Jurkat, Clone E6-1 (cell line): Measurements from ENCODE around the gene AP2A2.

Experiments
- DNase-seq: peaks from one replicate; pipeline ENCODE4 v3.0.0-alpha.2; 2011; ENCODE audit warnings: low read depth, low spot score
- H3K4me3 ChIP-seq: 2 replicates; pipeline ENCODE4 v1.5.1; 2011; ENCODE audit warnings: mild to moderate bottlenecking, low read length, control low read depth, moderate library complexity

AP2A2 gene

GRCh38 chr11:1030086-1030485 lies 104.4 kb downstream of the AP2A2 start:
- DNase-seq, result no peak
- H3K4me3 ChIP-seq, result no peak overlapping the region

GRCh38 chr11:1030556-1030955 lies 104.9 kb downstream of the AP2A2 start:
- H3K4me3 ChIP-seq, result no peak overlapping the region
- DNase-seq, result no peak

DNA sequence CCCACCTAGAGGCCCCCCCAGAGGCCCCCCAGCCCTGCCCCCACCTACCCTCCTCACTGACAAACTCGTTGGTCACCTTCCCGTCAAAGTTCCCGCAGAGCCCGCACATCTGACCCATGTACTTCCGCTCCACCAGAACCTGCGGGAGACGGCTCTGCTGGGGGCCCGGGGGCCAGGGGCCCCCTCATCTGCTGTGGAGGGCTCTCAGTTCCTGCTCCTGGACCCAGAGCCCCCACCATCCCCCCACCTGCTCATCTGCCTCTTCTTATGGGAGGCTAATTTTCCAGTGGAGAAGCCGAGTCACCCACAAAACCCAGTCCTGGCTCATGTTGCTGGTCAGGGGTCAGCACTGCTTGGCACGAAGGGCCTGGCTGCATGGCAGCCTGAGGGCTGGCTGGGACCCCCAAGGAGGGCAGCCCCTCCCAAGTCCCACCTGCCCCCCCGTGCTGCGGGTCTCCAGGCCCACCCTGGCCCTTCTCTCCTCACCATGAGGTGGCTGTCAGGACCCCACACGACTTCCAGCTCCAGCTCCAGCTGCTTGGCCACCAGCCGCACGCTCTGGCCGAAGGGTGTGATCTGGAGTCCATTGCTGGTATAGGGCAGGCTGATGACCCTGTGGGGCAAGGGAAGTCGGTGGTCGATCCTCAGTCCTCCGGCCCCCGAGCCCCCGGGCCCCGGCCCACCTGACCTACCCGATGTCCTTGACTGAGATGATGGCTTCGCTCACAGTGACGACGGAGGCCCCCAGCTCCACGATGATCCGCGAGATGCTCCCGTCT lies 105.6 kb downstream of the AP2A2 start:
- no peak overlapping the region for H3K4me3 ChIP-seq
- no peak for DNase-seq

- DNase-seq, result no peak
- no peak overlapping the region for H3K4me3 ChIP-seq
Measured at GRCh38 chr11:1032310-1032891, 106.7 kb downstream of the AP2A2 start.

GRCh38 chr11:1033016-1033798 lies 107.5 kb downstream of the AP2A2 start:
- H3K4me3 ChIP-seq, result no peak overlapping the region
- DNase-seq, result no peak

DNA sequence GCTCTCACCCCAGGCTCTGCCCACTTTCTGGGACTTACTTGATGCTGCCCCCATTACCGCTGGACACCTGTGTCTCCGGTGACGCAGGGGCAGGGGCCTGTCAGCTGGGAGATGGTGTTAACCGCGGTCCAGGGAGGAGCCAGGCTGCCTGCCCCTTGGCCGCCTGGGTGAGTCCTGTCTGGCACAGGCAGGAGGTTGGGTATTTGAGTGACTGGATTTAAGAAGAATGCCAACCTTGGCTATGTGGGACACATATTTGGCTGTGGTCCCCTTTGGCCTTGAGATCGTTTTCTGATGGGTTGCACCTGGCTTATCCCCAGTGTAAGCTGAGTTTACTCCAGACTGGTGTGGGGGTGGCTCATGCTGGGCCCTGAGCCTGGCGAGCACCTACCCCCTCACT lies 108.3 kb downstream of the AP2A2 start:
- DNase-seq, result no peak
- no peak overlapping the region for H3K4me3 ChIP-seq

GRCh38 chr11:1034456-1035295 lies 109.0 kb downstream of the AP2A2 start:
- no peak for DNase-seq
- no peak overlapping the region for H3K4me3 ChIP-seq

DNA sequence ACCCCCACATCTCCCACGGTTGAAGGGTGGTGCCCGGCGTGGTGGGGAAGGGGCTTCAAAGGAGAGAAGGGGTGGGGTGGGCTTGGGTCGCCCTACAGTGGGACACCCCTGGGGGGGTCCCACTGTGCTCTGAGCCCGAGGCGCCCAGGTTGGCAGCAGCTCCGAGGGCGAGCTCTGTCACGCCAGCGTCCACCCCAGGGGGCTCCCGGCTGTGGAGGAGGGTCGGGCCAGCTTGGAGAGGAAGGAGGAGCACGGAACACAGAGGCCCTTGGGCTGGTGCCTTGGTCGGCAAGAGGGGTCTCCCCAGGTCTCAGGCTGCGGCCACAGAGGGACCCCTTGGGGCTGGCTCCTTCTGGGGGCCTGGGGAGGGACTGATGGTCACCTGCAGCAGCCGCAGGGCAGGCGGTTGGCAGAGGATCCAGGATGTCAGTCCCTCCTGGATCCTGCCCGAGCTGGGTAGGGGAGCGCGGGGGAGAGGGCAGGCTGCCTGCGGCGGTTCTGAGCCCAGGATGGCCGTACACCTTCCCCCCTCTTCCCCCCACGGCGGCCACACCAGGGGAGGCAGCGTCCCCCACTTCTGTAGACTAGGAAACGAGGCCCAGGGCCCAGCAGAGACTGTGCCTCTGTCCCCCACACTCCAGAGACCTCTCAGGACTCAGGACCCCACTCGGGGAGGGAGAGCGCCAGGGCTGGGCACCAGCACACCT lies 110.1 kb downstream of the AP2A2 start:
- DNase-seq, result no peak
- no peak overlapping the region for H3K4me3 ChIP-seq

- H3K4me3 ChIP-seq, result no peak within 1 kb of the TSS
- DNase-seq, result no peak
Measured at GRCh38 chr11:1036303-1036923, 110.7 kb downstream of the AP2A2 start, which contains the start of gene MUC6. Gene MUC6 (minus strand): TSS chr11:1036718. CDS start chr11:1036655, 63 bp downstream.

- no peak for DNase-seq
- no peak overlapping the region for H3K4me3 ChIP-seq
Measured at GRCh38 chr11:1036931-1037330, 111.3 kb downstream of the AP2A2 start.

- no peak for DNase-seq
- no peak overlapping the region for H3K4me3 ChIP-seq
Measured at GRCh38 chr11:1037506-1038055, 111.9 kb downstream of the AP2A2 start.

DNA sequence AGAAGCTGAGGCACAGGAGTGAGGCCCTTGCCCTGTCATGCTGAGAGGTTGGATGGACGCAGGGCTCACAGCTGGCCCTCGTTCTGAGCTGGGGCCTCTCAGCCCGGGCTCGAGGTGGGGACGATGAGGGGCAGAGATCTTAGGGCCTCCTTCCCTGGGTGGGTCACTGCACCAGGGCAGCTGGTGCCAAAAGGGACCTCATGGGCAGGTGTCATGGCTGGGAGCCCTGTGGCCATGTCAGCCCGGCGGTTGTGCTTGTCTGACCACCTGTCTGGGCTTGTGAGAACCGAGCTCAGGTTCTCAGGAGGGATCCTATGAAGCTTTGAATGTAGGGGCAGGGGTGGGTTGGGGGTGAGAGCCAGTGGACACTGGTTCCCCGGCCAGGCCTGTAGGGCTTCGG lies 112.7 kb downstream of the AP2A2 start:
- no peak for DNase-seq
- H3K4me3 ChIP-seq, result no peak overlapping the region

- DNase-seq, result no peak
- H3K4me3 ChIP-seq, result no peak overlapping the region
Measured at GRCh38 chr11:1038921-1039320, 113.3 kb downstream of the AP2A2 start.

DNA sequence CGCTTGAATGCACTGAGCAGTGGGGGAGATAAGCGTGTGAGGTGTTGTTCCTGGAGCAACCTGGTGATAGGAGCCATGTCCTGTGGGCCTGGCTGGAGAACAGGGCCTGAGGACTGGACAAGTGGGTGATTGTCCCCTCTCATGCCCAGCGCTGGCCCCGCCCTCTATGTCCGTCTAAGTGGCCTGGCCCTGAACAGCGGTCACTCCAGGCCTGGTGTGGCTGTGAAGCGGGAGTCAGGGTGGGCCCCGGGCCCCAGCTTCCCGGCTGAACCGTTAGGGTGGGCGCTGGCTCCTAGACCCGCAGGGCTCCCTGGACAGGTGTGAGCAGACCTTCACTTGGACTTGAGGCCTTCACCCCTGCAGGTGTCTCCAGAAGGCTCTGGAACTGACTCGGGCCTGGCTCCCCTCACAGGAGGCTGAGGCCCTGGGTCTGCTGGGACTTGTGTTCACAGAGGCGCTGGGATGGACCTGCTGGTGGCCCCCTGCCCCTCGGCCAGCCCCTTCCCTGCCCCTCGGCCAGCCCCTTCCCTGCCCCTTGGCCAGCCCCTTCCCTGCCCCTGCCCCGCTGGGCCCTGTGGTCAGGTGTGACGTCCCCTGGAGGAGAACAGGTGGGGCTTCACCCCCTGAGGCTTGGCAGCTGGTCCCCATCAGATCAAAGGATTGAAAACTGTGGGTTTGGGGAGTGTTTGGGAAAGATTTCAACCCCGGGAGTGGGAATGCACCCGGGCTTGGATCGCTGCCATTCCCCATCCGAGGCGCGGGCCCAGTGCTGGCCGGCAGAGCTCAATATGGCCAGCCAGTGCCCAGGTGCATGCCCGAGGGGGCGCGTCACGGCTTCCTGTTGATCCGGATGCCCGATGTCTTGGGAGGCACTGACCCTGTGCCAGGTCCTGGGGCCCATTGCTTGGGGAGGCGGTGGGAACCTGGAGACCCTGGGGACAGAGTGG lies 114.1 kb downstream of the AP2A2 start:
- no peak for DNase-seq
- no peak overlapping the region for H3K4me3 ChIP-seq

DNA sequence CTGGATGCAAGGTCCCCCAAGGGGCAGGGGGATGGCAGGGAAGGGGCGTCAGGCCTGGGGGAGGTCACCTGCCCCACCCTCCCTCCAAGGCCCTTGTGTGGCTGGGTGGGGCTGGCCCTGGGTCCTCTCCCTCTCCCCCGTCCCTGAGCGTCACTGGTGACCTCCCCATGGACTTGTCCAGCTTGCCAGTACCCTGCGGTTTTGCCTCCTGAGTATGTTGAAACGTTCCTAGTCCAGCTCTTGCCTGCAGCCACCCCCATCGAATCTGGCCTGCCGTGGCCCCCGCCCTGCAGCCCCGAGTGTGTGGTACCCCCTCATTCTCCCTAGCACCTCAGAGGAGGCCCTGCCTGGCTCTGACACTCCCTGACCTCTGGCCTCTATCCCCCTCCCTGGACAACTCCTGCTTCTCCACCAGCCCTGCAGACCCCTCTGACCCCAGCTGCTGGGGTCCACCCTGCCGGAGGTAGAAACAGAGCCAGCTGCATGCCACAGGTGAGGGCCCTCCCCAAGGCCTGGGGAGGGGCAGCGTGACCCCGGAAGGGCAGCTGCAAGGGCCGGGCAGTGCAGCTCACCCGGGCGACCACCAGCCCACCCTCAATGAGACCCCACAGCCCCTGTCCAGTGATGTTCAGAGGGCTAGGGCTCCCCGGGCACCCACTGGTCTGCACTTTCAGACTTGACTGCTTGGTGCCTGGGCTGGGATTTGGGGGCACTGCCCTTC lies 114.9 kb downstream of the AP2A2 start:
- no peak overlapping the region for H3K4me3 ChIP-seq
- DNase-seq, result no peak

DNA sequence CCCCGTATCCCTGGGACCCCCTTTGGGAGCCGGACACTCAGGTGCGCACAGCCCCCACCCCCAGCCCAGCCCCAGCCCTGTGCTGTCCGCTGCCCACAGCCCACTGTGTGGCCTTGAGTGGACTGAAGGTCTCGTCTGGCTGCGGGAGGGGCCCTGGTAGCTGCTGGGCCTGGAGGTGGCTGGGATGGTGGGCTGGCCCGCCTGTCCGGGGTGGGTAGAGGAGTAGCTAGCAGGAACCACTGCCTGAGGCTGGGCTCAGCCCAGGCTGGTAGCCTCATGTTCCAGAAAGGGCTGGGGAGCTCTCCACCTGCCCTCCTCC lies 115.4 kb downstream of the AP2A2 start:
- no peak for DNase-seq
- H3K4me3 ChIP-seq, result no peak overlapping the region

DNA sequence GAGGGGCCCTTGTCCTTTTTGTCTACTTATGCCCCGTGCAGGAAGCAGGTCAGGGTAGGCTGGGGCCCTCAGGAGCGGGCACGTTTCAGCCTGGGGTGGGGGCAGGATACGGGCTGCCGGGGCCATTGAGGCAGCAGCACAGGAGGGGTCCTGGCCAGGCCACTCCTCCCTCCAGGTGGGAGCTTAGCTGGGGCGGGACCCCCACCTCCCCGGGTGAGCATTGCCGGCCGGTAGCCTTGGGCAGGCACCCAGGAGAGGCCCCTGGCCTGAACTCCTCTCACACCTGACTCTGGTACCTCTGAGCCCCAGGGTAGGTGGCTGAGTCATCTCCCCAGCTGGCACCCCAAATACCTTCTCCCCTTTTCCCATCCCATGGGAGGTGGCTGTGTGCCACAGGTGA lies 115.8 kb downstream of the AP2A2 start:
- DNase-seq, result no peak

More for the DNA sequence above, 115.8 kb downstream of the AP2A2 start:
- no peak overlapping the region for H3K4me3 ChIP-seq
